ENCODE measurements around the gene KATNAL2.
"Not testable (repeated sequence)": the region's sequence is repeated elsewhere in the genome, so short reads cannot be mapped to it uniquely, and the experiment has no call there.

The KATNAL2 gene

GRCh38 chr18:47034591-47034990 is 117.2 kb downstream of the KATNAL2 start:
- not testable (repeated sequence) for DNase-seq (ENCODE audit: low read depth in 2 of 2)

GRCh38 chr18:47035156-47035671 is 117.8 kb downstream of the KATNAL2 start, which contains the start of gene ELOA2:
ELOA2 (minus strand) TSS chr18:47035621; CDS start chr18:47035264, 357 bp downstream.
- no peak for DNase-seq (ENCODE audit: low read depth in 2 of 2)

- DNase-seq (ENCODE audit: low read depth in 2 of 2): no peak
These were observed 119.0 kb downstream of the KATNAL2 start for GRCh38 chr18:47036298-47036874.

- no peak for DNase-seq (ENCODE audit: low read depth in 2 of 2)
These were observed 119.7 kb downstream of the KATNAL2 start for GRCh38 chr18:47036927-47037578.

GRCh38 chr18:47040982-47041381 is 123.6 kb downstream of the KATNAL2 start:
- no peak for DNase-seq (ENCODE audit: low read depth in 2 of 2)

- peak in 1 of 2 donors; percentile 3 for DNase-seq (ENCODE audit: low read depth in 2 of 2)
These were observed 133.1 kb downstream of the KATNAL2 start for GRCh38 chr18:47050468-47050867.

GRCh38 chr18:47054369-47054768 is 137.0 kb downstream of the KATNAL2 start:
- no peak for DNase-seq (ENCODE audit: low read depth in 2 of 2)

GRCh38 chr18:47062471-47062870 is 145.1 kb downstream of the KATNAL2 start:
- DNase-seq (ENCODE audit: low read depth in 2 of 2): no peak

- DNase-seq (ENCODE audit: low read depth in 2 of 2): no peak
These were observed 145.7 kb downstream of the KATNAL2 start for GRCh38 chr18:47063096-47063495.

- DNase-seq (ENCODE audit: low read depth in 2 of 2): no peak
These were observed 150.2 kb downstream of the KATNAL2 start for GRCh38 chr18:47067648-47068047.

GRCh38 chr18:47075098-47075883 is 157.9 kb downstream of the KATNAL2 start:
- DNase-seq (ENCODE audit: low read depth in 2 of 2): no peak

GRCh38 chr18:47077111-47077510 is 159.7 kb downstream of the KATNAL2 start:
- DNase-seq (ENCODE audit: low read depth in 2 of 2): no peak

GRCh38 chr18:47080872-47081271 is 163.5 kb downstream of the KATNAL2 start:
- DNase-seq (ENCODE audit: low read depth in 2 of 2): no peak

- no peak for DNase-seq (ENCODE audit: low read depth in 2 of 2)
These were observed 164.2 kb downstream of the KATNAL2 start for GRCh38 chr18:47081578-47081977.

- no peak for DNase-seq (ENCODE audit: low read depth in 2 of 2)
These were observed 170.3 kb downstream of the KATNAL2 start for GRCh38 chr18:47087676-47088075.

GRCh38 chr18:47095810-47096209 is 178.4 kb downstream of the KATNAL2 start:
- no peak for DNase-seq (ENCODE audit: low read depth in 2 of 2)

GRCh38 chr18:47100212-47100831 is 182.9 kb downstream of the KATNAL2 start:
- DNase-seq (ENCODE audit: low read depth in 2 of 2): peak; percentile 29 to 50

- no peak for DNase-seq (ENCODE audit: low read depth in 2 of 2)
These were observed 191.0 kb downstream of the KATNAL2 start for GRCh38 chr18:47108373-47108772.

GRCh38 chr18:47108998-47109405 is 191.6 kb downstream of the KATNAL2 start:
- no peak for DNase-seq (ENCODE audit: low read depth in 2 of 2)

- DNase-seq (ENCODE audit: low read depth in 2 of 2): no peak
These were observed 192.3 kb downstream of the KATNAL2 start for GRCh38 chr18:47109720-47110119.

GRCh38 chr18:47110492-47111274 is 193.3 kb downstream of the KATNAL2 start:
- no peak for DNase-seq (ENCODE audit: low read depth in 2 of 2)

Measured in stimulated activated CD4-positive, alpha-beta T cell treated with anti-CD3 and anti-CD28 coated beads, Interleukin-1b, Interleukin-23, amount 100 ng/mL, for 4 hours (primary cell).